GM19468 (cell line): Measurements from ENCODE around the gene TRIO.

Experiments used
- ATAC-seq: cut with Tn5 transposase; IDR thresholded peaks from one replicate; pipeline ENCODE4 v1.9.1; 2021; ENCODE audit warnings: mild to moderate bottlenecking, moderate library complexity, moderate number of reproducible peaks; ENCODE audit not compliant: unreplicated experiment; ENCODE audit errors: extremely low read depth

TRIO gene

GRCh38 chr5:14436801-14437542, 293.8 kb downstream of the TRIO start:
- ATAC-seq = no peak

- no peak for ATAC-seq
These were observed 295.1 kb downstream of the TRIO start for GRCh38 chr5:14438195-14438606.

- ATAC-seq = no peak
These were observed 296.1 kb downstream of the TRIO start for GRCh38 chr5:14439087-14439871.

GRCh38 chr5:14440223-14440581, 297.1 kb downstream of the TRIO start:
- ATAC-seq = no peak

- no peak for ATAC-seq
These were observed 297.7 kb downstream of the TRIO start for GRCh38 chr5:14440582-14441431.

GRCh38 chr5:14441641-14442040, 298.5 kb downstream of the TRIO start:
- no peak for ATAC-seq

- no peak for ATAC-seq
These were observed 299.4 kb downstream of the TRIO start for GRCh38 chr5:14442536-14442935.

- ATAC-seq = no peak
These were observed 300.5 kb downstream of the TRIO start for GRCh38 chr5:14443671-14444093.

- ATAC-seq = no peak
These were observed 301.0 kb downstream of the TRIO start for GRCh38 chr5:14444161-14444560.

- no peak for ATAC-seq
These were observed 301.9 kb downstream of the TRIO start for GRCh38 chr5:14445013-14445412.

GRCh38 chr5:14445576-14446290, 302.6 kb downstream of the TRIO start:
- no peak for ATAC-seq

GRCh38 chr5:14447958-14448911, 305.1 kb downstream of the TRIO start:
- no peak for ATAC-seq

GRCh38 chr5:14449052-14449661, 306.0 kb downstream of the TRIO start:
- ATAC-seq = no peak

- no peak for ATAC-seq
These were observed 306.9 kb downstream of the TRIO start for GRCh38 chr5:14450018-14450524.

GRCh38 chr5:14450742-14451141, 307.6 kb downstream of the TRIO start:
- ATAC-seq = no peak

GRCh38 chr5:14451871-14452270, 308.7 kb downstream of the TRIO start:
- ATAC-seq = no peak

GRCh38 chr5:14452685-14453454, 309.7 kb downstream of the TRIO start:
- ATAC-seq = no peak

- no peak for ATAC-seq
These were observed 310.3 kb downstream of the TRIO start for GRCh38 chr5:14453481-14453880.
